Endothelial cell of umbilical vein (primary cell): ENCODE data around the gene AMIGO2. TPM values are rescaled to one million over a fixed set of nuclear protein-coding genes. Genes with fewer than 3 reads are reported as not detected.

Source experiments
- BruUV-seq: library from RNA; stranded (reverse); fragments of 400-500 nt; replicated peaks from 2 replicates; lab custom pipeline; 2021; lab: Mats Ljungman, UMichigan
- CTCF ChIA-PET: fragments of 300-600, 350-600 bp; sonication (Branson Sonifier 250); formaldehyde crosslinking; loops from one replicate; lab custom pipeline; 2021; ENCODE audit warnings: antibody characterized with exemption, inconsistent platforms; lab: Charles Lee
- POLR2A ChIA-PET: fragments of 300-600, 350-600 bp; sonication (Branson Sonifier 250); formaldehyde crosslinking; loops from one replicate; lab custom pipeline; 2021; ENCODE audit warnings: antibody characterized with exemption, inconsistent platforms; lab: Charles Lee
- DNase-seq: peaks from one replicate; pipeline ENCODE4 v3.0.0-alpha.2; 2011; ENCODE audit warnings: low read depth, low spot score
- FAIRE-seq: peaks from 2 replicates; lab custom pipeline; 2011; peaks lifted over from hg19 to GRCh38; lab: Jason Lieb, UNC
- H2AFZ ChIP-seq: 2 replicates; pipeline ENCODE4 v1.6.0; 2012; ENCODE audit warnings: low read depth, low read length, control low read depth, inconsistent platforms
- H3K27ac ChIP-seq: 2 replicates; pipeline ENCODE4 v1.5.1; 2011; ENCODE audit warnings: low read depth, mild to moderate bottlenecking, control low read depth, low read length, moderate library complexity; ENCODE audit not compliant: insufficient read depth
- H3K27me3 ChIP-seq, 2 experiments: 2 replicates each; pipeline versions ENCODE4 v1.6.0 to v1.6.1; 2011; ENCODE audit warnings: low read length in 2 of 2, mixed read lengths in 1 of 2; ENCODE audit not compliant: control insufficient read depth in 2 of 2, insufficient read depth in 2 of 2
- H3K36me3 ChIP-seq, 2 experiments: 2 replicates in 1 of 2; 3 replicates in 1 of 2; pipeline ENCODE4 v1.5.1; 2011; ENCODE audit warnings: low read length in 2 of 2, mild to moderate bottlenecking in 1 of 2, moderate library complexity in 1 of 2; ENCODE audit not compliant: control insufficient read depth in 2 of 2, insufficient read depth in 2 of 2; ENCODE audit errors: extremely low read depth in 1 of 2
- H3K4me1 ChIP-seq: 3 replicates; pipeline ENCODE4 v1.5.1; 2011; ENCODE audit warnings: mild to moderate bottlenecking, low read length; ENCODE audit not compliant: control insufficient read depth, insufficient read depth; ENCODE audit errors: extremely low read depth
- H3K4me2 ChIP-seq: 2 replicates; pipeline ENCODE4 v1.6.1; 2011; ENCODE audit warnings: low read length, control low read depth, mixed read lengths; ENCODE audit not compliant: insufficient read depth
- H3K4me3 ChIP-seq, 3 experiments: fragments of 200-600 bp in 1 of 3; sonication (generic), shearing (Covaris generic) in 1 of 3; replicated peaks in 1 of 3; 2 replicates each; pipeline ENCODE4 v1.5.1; 2011 to 2016; ENCODE audit warnings: control low read depth in 3 of 3, low read length in 3 of 3, mild to moderate bottlenecking in 2 of 3, inconsistent platforms in 1 of 3, low read depth in 1 of 3, moderate library complexity in 1 of 3; ENCODE audit not compliant: insufficient read depth in 1 of 3
- H3K79me2 ChIP-seq: 2 replicates; pipeline ENCODE4 v1.6.0; 2012; ENCODE audit warnings: low read length, inconsistent platforms; ENCODE audit not compliant: control insufficient read depth, insufficient read depth
- H3K9ac ChIP-seq: replicated peaks from 2 replicates; pipeline ENCODE3; 2011; ENCODE audit warnings: low read length, control low read depth; ENCODE audit not compliant: insufficient read depth; ENCODE audit errors: extremely low read depth
- H3K9me1 ChIP-seq: replicated peaks from 3 replicates; pipeline ENCODE4 v1.6.0; 2011; ENCODE audit warnings: mild to moderate bottlenecking, low read length; ENCODE audit not compliant: control insufficient read depth, insufficient read depth; ENCODE audit errors: extremely low read depth
- H3K9me3 ChIP-seq: replicated peaks from 2 replicates; pipeline ENCODE4 v1.5.1; 2012; ENCODE audit warnings: low read length, inconsistent platforms; ENCODE audit not compliant: control insufficient read depth, insufficient read depth
- H4K20me1 ChIP-seq: replicated peaks from 2 replicates; pipeline ENCODE3; 2011; ENCODE audit warnings: mild to moderate bottlenecking, low read length; ENCODE audit not compliant: control insufficient read depth, insufficient read depth; ENCODE audit errors: extremely low read depth
- EZH2 ChIP-seq: IDR thresholded peaks from 2 replicates; pipeline ENCODE4 v1.6.1; 2012; ENCODE audit warnings: borderline replicate concordance, low read depth, mild to moderate bottlenecking, moderate library complexity, low read length, inconsistent platforms; ENCODE audit not compliant: severe bottlenecking
- FOS ChIP-seq: IDR thresholded peaks from 2 replicates; pipeline ENCODE4 v1.6.1; 2011; ENCODE audit warnings: mild to moderate bottlenecking, low read length, moderate library complexity, borderline replicate concordance; ENCODE audit not compliant: insufficient read depth
- GATA2 ChIP-seq: IDR thresholded peaks from 2 replicates; pipeline ENCODE4 v1.7.0; 2011; ENCODE audit warnings: low read depth, mild to moderate bottlenecking, moderate library complexity, mixed read lengths, low read length; ENCODE audit not compliant: insufficient read length, insufficient read depth
- JUN ChIP-seq: IDR thresholded peaks from 2 replicates; pipeline ENCODE4 v1.6.1; 2011; ENCODE audit warnings: borderline replicate concordance, low read depth; ENCODE audit not compliant: insufficient read length, insufficient read depth
- MYC ChIP-seq: IDR thresholded peaks from one replicate; pipeline ENCODE4 v1.6.1; 2011; ENCODE audit warnings: mild to moderate bottlenecking, low read depth, low read length
- dilution Hi-C: fragments of 300-500 bp; cut with MboI; formaldehyde crosslinking; loops from one replicate; pipeline ENCODE4 v1.15.0; 2019; ENCODE audit warnings: low sequenced_read_pairs; ENCODE audit not compliant: extremely low pct_ligation_motif_present
- intact Hi-C: fragments of 100-400 bp; cut with micrococcal nuclease; formaldehyde crosslinking; loops from one replicate; pipeline ENCODE4 v1.10.0; 2022
- polyA plus RNA-seq, 4 experiments: library from polyadenylated mRNA; depleted of rRNA in 3 of 4; stranded (reverse) in 3 of 4; unstranded in 1 of 4; fragments of >200 nt; gene quantifications; 2 replicates each; pipeline versions ENCODE4 v1.2.1 to v1.2.3, GENCODE V29; 2011 to 2012; ENCODE audit warnings: missing spikeins in 1 of 4
- total RNA-seq: library from RNA; stranded (reverse); gene quantifications from 2 replicates; pipeline ENCODE4 v1.2.3, GENCODE V29; 2021
- TF ChIP-seq, protein P1 (sequence below), 2 donors: IDR thresholded peaks; 1 replicate in 1 of 2; 2 replicates in 1 of 2; pipeline ENCODE4 v1.5.1; 2011; ENCODE audit warnings: low read length in 2 of 2, mild to moderate bottlenecking in 2 of 2, moderate library complexity in 2 of 2, control low read depth in 1 of 2, inconsistent platforms in 1 of 2, low read depth in 1 of 2; ENCODE audit not compliant: insufficient read depth in 1 of 2; ENCODE audit errors: extremely low read depth in 1 of 2

The AMIGO2 gene
- total and polyA plus RNA-seq, 2 donors (not counting 3 experiments of a cell fraction or from before 2014, with no cell fraction given): 5.4 to 7.5 TPM

DNA sequence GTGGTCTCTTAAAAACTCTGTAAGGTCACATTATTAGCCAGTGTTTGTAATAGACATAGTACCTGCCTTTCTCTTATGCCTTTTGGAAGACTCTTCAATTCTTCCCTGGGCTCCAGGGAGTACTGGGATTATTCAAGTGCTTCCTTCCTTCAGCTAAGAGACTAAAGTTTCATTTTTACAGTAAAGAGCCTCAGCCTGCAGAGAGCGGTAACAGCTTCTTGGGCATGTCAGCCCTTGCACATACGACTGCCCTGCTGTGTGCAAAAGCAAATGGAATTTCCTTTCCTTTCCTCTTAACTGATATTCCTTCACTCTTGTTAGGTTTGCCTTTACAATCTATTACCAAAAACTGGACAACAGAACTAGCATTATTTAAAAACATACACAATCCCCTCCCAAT is 32.9 kb upstream of the AMIGO2 start:
- FAIRE-seq (no peak), DNase-seq (no peak)
- Histone ChIP-seq H3K4me3 (no peak overlapping the region), H3K9me1 (no peaks in the 10 kb centered on the region), H4K20me1 (no peaks in the 10 kb centered on the region), H3K27ac (no peak overlapping the region), H2AFZ (no peak overlapping the region), H3K4me1 (no peaks in the 10 kb centered on the region), H3K36me3 (no peaks in the 10 kb centered on the region), H3K9ac (no peak overlapping the region), H3K79me2 (no peaks in the 10 kb centered on the region), H3K27me3 (no peaks in the 10 kb centered on the region), H3K9me3 (no peaks in the 10 kb centered on the region), H3K4me2 (no peak overlapping the region)
- TF ChIP-seq MYC: no peak
- TF ChIP-seq, protein P1, sequence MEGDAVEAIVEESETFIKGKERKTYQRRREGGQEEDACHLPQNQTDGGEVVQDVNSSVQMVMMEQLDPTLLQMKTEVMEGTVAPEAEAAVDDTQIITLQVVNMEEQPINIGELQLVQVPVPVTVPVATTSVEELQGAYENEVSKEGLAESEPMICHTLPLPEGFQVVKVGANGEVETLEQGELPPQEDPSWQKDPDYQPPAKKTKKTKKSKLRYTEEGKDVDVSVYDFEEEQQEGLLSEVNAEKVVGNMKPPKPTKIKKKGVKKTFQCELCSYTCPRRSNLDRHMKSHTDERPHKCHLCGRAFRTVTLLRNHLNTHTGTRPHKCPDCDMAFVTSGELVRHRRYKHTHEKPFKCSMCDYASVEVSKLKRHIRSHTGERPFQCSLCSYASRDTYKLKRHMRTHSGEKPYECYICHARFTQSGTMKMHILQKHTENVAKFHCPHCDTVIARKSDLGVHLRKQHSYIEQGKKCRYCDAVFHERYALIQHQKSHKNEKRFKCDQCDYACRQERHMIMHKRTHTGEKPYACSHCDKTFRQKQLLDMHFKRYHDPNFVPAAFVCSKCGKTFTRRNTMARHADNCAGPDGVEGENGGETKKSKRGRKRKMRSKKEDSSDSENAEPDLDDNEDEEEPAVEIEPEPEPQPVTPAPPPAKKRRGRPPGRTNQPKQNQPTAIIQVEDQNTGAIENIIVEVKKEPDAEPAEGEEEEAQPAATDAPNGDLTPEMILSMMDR (IDR thresholded peaks at IDR 0.05; ENCODE audit: extremely low read depth in 1 of 2, insufficient read depth in 1 of 2, low read depth in 1 of 2, low read length in 2 of 2): no peak
- TF ChIP-seq EZH2: no peak
- TF ChIP-seq FOS: no peak
- TF ChIP-seq GATA2: no peak
- no peak for TF ChIP-seq JUN
- no TSS peak for BruUV-seq
- intact Hi-C loops: no loop called here
- POLR2A ChIA-PET: no interaction called here
- dilution Hi-C loops: no loop called here
- CTCF ChIA-PET: interaction anchor here (0.6 to 1.4 kb wide), 4 partner anchors 11 to 285 kb away, joined by 3 to 4 read pairs (median 3); no protein-coding TSS in a partner anchor
